Hypothalamus (tissue), 51 donors: Measurements from ENCODE around the gene RAB34.
"Not testable (repeated sequence)": the region's sequence is repeated elsewhere in the genome, so short reads cannot be mapped to it uniquely, and the experiment has no call there.

Source experiments
- DNase-seq, 51 donors: peaks; one replicate each; lab custom pipeline; 2025; lab: John Stamatoyannopoulos, UW

RAB34 gene

GRCh38 chr17:28733346-28733745, 15.7 kb upstream of the RAB34 start:
- DNase-seq = no peak

- DNase-seq = no peak
Observed at GRCh38 chr17:28729950-28730330, 12.3 kb upstream of the RAB34 start.

DNA sequence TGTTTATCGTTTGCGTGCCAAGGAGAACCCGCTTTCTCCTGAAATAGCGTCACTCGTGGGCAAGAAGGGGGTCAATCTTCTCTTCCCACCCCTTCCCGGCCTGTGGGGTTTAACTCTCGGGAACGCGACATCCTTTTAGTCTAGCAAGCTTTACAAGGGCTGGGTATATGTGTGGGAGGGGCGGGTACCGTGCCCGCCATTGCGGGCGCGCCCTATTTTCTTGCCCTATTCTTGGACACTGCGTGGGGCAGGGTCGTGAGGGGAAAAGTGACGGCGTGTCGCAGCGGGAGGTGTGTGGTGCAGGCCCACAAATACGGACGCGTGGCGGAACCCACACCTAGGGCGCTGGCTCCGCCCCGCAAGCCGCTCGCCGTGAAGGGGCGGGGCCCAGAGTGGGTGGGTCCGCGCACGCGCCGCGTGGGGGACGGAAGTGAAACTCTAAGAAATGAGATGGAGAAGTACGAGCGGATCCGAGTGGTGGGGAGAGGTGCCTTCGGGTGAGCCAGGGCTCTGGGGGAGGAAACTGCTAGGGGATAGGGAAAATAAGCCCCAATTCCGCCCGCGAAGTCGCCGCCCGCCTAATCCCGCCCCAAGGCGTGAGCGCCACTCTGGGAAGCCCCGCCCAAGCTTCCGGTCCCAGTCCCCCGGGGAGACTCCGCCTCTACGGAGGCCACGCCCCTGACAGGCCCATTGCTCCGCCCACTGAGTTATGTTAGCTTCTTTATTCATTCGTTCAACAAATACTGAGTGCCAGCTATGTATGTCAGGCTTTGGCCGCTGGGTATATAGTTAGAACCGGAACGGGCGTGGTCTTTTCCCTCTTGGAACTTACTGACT, 10.9 kb upstream of the RAB34 start, which contains the start of gene NEK8:
Gene NEK8 (plus strand): TSS at position 425 of the 837 bp plus-strand sequence. CDS start 26 bp downstream, at position 451.
- peak; percentile 57 to 98 (median 88) for DNase-seq

- peak; percentile 39 to 94 (median 88) for DNase-seq
Observed at GRCh38 chr17:28726627-28727491, 9.2 kb upstream of the RAB34 start.

- DNase-seq = peak in 39 of 51 donors; percentile 46 to 83 (median 66)
Observed at GRCh38 chr17:28726226-28726626, 8.6 kb upstream of the RAB34 start, which contains the start of gene TLCD1. TSS of gene TLCD1 (minus strand) at chr17:28726233. CDS start at chr17:28726097, 136 bp downstream.

- DNase-seq = peak in 9 of 51 donors; percentile 33 to 73 (median 58)
Observed at GRCh38 chr17:28725660-28726225, 8.1 kb upstream of the RAB34 start.

GRCh38 chr17:28725166-28725659, 7.5 kb upstream of the RAB34 start:
- no peak for DNase-seq

DNA sequence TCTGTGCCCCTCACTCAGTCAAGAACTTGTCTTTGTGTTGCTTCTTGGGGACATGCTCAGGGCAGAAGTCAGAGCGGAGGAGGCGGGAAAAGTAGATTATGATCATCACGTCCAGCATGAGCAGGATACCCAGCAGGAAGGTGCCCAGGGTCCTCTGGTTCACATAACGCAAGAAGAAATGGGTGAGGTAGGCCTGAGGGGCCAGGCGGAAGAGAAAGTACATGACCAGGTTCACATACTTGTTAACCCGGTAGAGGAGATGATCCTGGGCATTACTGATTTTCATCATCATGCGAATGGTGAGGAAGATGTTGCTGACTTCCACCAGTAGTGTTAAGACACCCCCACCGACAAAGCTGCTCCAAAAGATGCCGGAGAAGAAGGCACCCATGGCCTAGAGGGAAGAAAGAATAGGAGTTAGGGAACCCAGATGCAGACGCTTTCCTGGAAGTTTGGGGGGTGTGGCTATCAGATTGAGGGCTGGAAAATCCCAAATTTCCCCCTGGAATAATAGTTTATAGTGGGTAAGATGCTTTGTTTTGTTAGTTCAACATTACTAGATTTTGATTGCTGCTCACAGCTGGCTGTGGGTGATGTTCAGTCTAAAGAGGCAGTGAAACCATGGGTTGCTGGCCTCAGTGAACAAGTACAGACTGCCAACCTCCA, 7.0 kb upstream of the RAB34 start:
- no peak for DNase-seq

DNA sequence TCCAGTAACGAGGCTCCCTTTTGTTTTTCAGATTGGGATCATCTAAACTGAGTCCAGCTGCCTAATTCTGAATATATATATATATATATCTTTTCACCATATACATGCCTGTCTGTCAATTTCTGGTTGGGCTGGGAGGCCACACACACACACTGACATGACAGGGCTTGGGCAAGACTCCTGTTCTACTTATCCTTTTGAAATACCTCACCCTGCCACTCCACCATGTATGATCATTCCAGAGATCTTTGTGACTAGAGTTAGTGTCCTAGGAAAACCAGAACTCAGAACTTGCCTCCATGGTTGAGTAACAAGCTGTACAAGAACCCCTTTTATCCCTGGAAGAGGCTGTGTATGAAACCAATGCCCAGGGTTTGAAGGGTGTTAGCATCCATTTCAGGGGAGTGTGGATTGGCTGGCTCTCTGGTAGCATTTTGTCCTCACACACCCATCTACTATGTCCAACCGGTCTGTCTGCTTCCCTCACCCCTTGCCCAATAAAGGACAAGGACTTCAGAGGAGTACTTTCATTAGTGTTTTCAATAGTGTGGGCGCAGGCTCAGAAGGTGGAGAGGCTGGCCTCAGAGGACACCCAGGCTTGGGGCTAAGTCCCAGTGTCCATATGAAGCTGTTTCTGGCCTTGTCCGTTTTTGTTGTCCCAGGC, 6.3 kb upstream of the RAB34 start:
- DNase-seq = not testable (repeated sequence)

DNA sequence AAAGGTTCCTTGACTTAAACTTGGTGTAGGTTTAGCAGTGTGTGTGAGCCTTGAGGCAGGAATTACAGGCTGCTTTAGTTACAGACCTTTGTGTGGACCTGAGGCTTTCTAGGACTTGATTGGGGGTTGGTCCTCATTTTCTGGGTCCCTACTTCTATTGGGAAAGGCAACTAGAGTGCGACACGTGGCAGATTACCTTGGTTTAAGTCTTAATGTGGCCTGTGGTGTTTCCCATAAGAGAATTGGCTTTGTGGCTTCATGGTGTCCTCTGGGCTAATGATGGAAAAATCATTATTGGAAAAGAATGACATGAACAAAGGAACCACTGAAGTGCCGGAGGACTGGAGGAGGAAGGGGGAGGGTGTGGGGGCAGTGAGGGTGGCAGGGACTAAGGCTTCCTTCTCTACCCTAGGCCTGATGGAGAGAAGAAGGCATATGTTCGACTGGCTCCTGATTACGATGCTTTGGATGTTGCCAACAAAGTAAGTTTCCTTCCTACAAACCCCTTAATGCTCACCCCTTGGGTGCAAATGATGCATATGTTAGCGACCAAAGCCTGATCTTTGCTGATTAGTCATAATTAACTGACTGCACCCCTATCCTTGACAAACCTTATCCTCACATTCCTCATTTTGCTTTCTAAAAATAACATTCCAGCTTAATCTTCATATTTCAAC, 5.6 kb upstream of the RAB34 start:
- no peak for DNase-seq

- no peak for DNase-seq
Observed at GRCh38 chr17:28722417-28723158, 4.9 kb upstream of the RAB34 start.

DNA sequence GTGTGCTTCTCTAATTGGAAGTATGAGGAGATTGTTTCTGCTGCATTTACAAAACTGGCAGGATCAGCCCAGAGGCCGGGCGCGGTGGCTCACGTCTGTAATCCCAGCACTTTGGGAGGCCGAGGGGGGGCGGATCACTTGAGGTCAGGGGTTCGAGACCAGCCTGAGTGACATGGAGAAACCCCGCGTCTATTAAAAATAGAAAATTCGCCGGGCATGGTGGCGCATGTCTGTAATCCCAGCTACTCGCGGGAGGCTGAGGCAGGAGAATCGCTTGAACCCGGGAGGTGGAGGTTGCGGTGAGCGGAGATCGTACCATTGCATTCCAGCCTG, 3.3 kb upstream of the RAB34 start:
- DNase-seq = not testable (repeated sequence)

DNA sequence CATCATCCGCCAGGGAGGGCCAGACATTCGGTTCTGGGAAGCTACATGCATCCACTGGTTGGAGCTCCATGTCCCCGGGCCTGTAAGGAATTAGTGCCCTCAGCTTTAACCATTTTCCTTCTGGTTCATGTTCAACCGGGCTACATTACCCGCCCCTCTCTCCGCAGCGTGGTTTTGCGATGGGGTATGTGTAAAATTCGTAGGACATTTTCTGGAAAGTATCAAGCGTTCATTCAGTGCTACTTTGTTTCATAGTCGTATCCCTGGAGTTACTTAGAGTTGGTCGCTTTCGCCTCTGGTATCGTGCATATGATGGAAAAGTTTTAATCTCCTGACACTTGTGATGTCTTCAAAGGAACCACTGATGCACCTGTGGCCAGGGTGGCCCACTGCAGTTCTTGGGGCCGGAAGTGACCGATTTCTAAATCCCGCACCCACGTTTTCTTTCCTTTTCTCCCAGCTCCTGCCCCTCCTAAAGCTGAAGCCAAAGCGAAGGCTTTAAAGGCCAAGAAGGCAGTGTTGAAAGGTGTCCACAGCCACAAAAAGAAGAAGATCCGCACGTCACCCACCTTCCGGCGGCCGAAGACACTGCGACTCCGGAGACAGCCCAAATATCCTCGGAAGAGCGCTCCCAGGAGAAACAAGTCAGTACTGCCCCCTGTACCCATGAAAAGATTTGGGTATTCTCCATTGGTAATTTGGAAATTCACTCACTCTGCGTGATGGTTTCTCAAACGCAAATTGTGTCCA, 2.8 kb upstream of the RAB34 start:
- no peak for DNase-seq

- no peak for DNase-seq
Observed at GRCh38 chr17:28719021-28719433, 1.4 kb upstream of the RAB34 start.

DNA sequence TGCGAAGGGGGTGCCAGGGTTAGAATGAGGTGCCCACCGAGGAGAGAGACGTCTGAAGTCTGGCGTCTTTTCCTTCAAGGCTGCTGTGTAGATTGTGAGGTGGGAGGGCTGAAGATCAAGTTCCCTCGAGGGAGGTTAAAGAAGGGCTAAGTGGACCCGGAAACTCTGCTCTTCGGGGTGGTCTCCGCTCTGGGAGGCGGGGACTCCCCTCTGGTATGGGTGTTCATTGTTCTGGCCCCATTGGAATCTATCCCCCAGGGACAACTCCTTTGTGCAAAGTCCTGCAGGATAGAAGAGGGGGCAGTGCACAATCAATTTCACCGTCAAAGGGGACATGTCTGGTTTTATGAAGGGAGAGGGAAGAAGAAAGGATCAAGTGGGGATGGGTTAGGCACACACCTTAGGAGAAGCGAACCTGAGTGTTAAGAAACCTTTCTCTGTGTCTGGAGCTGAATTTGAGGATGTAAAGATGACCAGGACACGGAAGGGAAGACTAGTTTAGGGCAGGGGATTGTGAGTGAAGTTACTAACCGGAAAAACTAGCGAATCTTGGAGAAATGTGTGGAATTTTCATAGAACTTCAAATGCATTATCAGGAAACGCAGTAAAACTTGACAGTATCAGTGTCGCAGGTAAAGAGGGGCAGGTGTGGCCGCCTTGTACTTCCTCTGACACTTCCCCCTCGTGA, 809 bp upstream of the RAB34 start:
- peak in 1 of 51 donors; percentile 58 for DNase-seq

DNA sequence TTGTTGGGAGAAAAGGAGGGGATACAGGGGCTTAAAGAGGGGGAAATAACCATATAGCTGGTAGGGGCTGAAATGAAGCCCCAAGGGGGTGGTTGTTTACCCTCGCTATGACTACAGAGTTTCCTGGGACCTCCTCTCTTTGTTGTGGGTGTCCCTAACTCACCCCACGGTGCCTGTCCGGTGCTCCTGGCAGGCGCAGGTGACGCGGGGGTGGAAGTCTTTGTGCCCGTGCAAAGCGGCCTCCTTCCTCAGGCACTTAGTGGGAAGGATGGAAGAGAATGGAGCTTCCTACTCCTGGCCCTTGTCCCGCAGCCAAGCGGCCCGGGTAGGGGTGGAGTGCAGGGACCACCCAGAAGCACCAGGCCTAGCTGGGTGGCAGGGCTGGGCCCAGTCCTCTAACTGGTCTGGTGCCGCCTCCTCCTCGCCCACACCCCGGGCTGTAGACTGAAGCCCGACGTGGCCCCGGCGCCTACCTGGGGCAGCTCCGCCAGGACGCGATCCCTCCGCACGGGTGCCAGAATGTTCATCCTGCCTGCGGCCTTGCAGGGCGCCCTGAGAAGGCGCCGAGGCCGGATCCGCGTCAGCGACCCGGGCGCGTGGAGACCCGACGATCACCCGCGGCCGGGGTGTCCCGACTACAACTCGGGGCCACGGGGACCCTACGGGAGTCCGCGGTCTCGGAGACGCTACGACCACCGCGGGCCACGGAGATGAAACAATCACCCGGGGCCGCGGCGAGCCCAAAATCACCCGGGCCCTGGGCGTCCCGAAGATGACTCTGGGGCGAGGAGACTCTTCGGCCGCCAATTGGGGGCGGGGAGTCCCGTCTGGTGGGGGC, 709 bp downstream of the RAB34 start:
- DNase-seq = peak in 2 of 51 donors; percentile 41 to 47
